Stimulated activated CD8-positive, alpha-beta memory T cell treated with anti-CD3 and anti-CD28 coated beads, Interleukin-12 subunit alpha, Interleukin-12 subunit beta, amount 100 ng/mL, for 1 hour (primary cell): ENCODE measurements around the gene SLC39A2.
"Not testable (repeated sequence)": the region's sequence is repeated elsewhere in the genome, so short reads cannot be mapped to it uniquely, and the experiment has no call there.

Source experiments
- DNase-seq: peaks from one replicate; pipeline ENCODE4 v3.0.0-alpha.2; 2020; ENCODE audit warnings: low read depth

The SLC39A2 gene

GRCh38 chr14:20997115-20997514 is 2.0 kb upstream of the SLC39A2 start:
- no peak for DNase-seq

- no peak for DNase-seq
These were observed 1.5 kb upstream of the SLC39A2 start for GRCh38 chr14:20997564-20997963.

GRCh38 chr14:20998139-20998538 is 954 bp upstream of the SLC39A2 start:
- DNase-seq: no peak

GRCh38 chr14:20999591-20999990 is 498 bp downstream of the SLC39A2 start:
- no peak for DNase-seq

GRCh38 chr14:21001218-21001617 is 2.1 kb downstream of the SLC39A2 start:
- no peak for DNase-seq

- DNase-seq: no peak
These were observed 4.8 kb downstream of the SLC39A2 start for GRCh38 chr14:21003788-21004346.

GRCh38 chr14:21009721-21010120 is 10.6 kb downstream of the SLC39A2 start:
- DNase-seq: not testable (repeated sequence)

- no peak for DNase-seq
These were observed 12.0 kb downstream of the SLC39A2 start for GRCh38 chr14:21011136-21011535.

GRCh38 chr14:21014761-21015190 is 15.7 kb downstream of the SLC39A2 start:
- peak; percentile 82 for DNase-seq

- no peak for DNase-seq
These were observed 16.2 kb downstream of the SLC39A2 start for GRCh38 chr14:21015312-21015711.

GRCh38 chr14:21016413-21017190 is 17.5 kb downstream of the SLC39A2 start:
- DNase-seq: no peak

- no peak for DNase-seq
These were observed 18.6 kb downstream of the SLC39A2 start for GRCh38 chr14:21017528-21018245.

- no peak for DNase-seq
These were observed 19.2 kb downstream of the SLC39A2 start for GRCh38 chr14:21018286-21018685.

GRCh38 chr14:21018781-21019180 is 19.7 kb downstream of the SLC39A2 start:
- DNase-seq: no peak

- no peak for DNase-seq
These were observed 20.3 kb downstream of the SLC39A2 start for GRCh38 chr14:21019366-21019765.

GRCh38 chr14:21020977-21021545 is 22.0 kb downstream of the SLC39A2 start:
- DNase-seq: no peak

- no peak for DNase-seq
These were observed 23.6 kb downstream of the SLC39A2 start for GRCh38 chr14:21022686-21023085.

GRCh38 chr14:21023174-21023573 is 24.1 kb downstream of the SLC39A2 start:
- DNase-seq: no peak

- no peak for DNase-seq
These were observed 24.9 kb downstream of the SLC39A2 start for GRCh38 chr14:21023817-21024584.

GRCh38 chr14:21024585-21025370 is 25.7 kb downstream of the SLC39A2 start, which contains the start of gene NDRG2:
Gene NDRG2, minus strand, starts transcription at chr14:21025061. Its CDS starts 1,746 bp downstream, at chr14:21023315.
- DNase-seq: peak; percentile 63
